GM18951 (cell line): ENCODE data around the gene CIT.

ENCODE experiments used
- POLR2A ChIP-seq: IDR thresholded peaks from 4 replicates; pipeline ENCODE4 v1.6.1; 2011; ENCODE audit warnings: mild to moderate bottlenecking; ENCODE audit not compliant: insufficient read length, insufficient read depth; ENCODE audit errors: extremely low read depth
- in situ Hi-C: fragments of 300-500 bp; cut with MboI; formaldehyde crosslinking; loops from one replicate; pipeline ENCODE4 v1.12.0; 2022; ENCODE audit warnings: low sequenced_read_pairs, mixed read lengths, inconsistent platforms; ENCODE audit not compliant: unreplicated experiment

CIT gene

GRCh38 chr12:119687879-119688278, 189.2 kb downstream of the CIT start:
- TF ChIP-seq POLR2A = no peak
- in situ Hi-C loops = no loop called here

GRCh38 chr12:119687406-119687805, 189.7 kb downstream of the CIT start:
- in situ Hi-C loops = no loop called here
- no peak for TF ChIP-seq POLR2A

- TF ChIP-seq POLR2A = no peak
- in situ Hi-C loops = no loop called here
Measured at GRCh38 chr12:119686776-119687175, 190.3 kb downstream of the CIT start.

- in situ Hi-C loops = no loop called here
- TF ChIP-seq POLR2A = no peak
Measured at GRCh38 chr12:119686355-119686754, 190.8 kb downstream of the CIT start.

- in situ Hi-C loops = no loop called here
- no peak for TF ChIP-seq POLR2A
Measured at GRCh38 chr12:119685375-119685774, 191.7 kb downstream of the CIT start.

- no peak for TF ChIP-seq POLR2A
- in situ Hi-C loops = no loop called here
Measured at GRCh38 chr12:119684711-119685369, 192.3 kb downstream of the CIT start.

- in situ Hi-C loops = no loop called here
- TF ChIP-seq POLR2A = no peak
Measured at GRCh38 chr12:119683816-119684215, 193.3 kb downstream of the CIT start.

- in situ Hi-C loops = no loop called here
- no peak for TF ChIP-seq POLR2A
Measured at GRCh38 chr12:119683413-119683812, 193.7 kb downstream of the CIT start.

- in situ Hi-C loops = no loop called here
- TF ChIP-seq POLR2A = no peak
Measured at GRCh38 chr12:119682639-119683252, 194.4 kb downstream of the CIT start.

GRCh38 chr12:119681728-119682638, 195.1 kb downstream of the CIT start:
- TF ChIP-seq POLR2A = no peak
- in situ Hi-C loops = no loop called here

- no peak for TF ChIP-seq POLR2A
- in situ Hi-C loops = no loop called here
Measured at GRCh38 chr12:119681111-119681510, 196.0 kb downstream of the CIT start.

GRCh38 chr12:119679490-119679889, 197.6 kb downstream of the CIT start:
- no peak for TF ChIP-seq POLR2A
- in situ Hi-C loops = no loop called here

GRCh38 chr12:119679081-119679480, 198.0 kb downstream of the CIT start:
- in situ Hi-C loops = no loop called here
- TF ChIP-seq POLR2A = no peak
